ENCODE measurements around the gene CCDC201.

Gene CCDC201

DNA sequence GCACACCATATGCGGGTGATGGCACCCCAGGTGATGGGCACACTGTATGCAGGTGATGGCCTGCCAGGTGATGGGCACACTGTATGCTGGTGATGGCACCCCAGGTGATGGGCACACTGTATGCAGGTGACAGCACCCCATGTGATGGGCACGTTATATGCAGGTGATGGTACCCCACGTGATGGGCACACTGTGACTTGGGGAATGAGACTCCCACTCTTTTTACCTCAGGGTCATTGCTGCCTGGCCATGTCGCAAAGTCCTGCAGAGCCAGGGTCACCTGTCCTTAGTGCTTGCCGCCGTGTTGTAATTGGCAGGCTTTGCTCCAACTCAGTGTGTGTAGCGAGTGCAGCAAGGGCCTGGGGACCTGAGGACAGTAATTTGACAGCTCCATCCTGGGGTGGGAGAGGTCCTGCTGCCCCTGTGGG is 7.6 kb upstream of the CCDC201 start:
- TF ChIP-seq SIN3A (IDR thresholded peaks at IDR 0.05; ENCODE audit: borderline replicate concordance, insufficient read depth, low read length) (no peak), POLR2AphosphoS5 (IDR thresholded peaks at IDR 0.05; ENCODE audit: low read depth, low read length) (no peak), FOXP2 (optimal IDR thresholded peaks at IDR 0.05; ENCODE audit: borderline replicate concordance, extremely low read depth, extremely low read length, insufficient read depth) (no peak), TAF1 (IDR thresholded peaks at IDR 0.05; ENCODE audit: borderline replicate concordance, insufficient read depth, low read length) (no peak)
- TF ChIP-seq, protein P1, sequence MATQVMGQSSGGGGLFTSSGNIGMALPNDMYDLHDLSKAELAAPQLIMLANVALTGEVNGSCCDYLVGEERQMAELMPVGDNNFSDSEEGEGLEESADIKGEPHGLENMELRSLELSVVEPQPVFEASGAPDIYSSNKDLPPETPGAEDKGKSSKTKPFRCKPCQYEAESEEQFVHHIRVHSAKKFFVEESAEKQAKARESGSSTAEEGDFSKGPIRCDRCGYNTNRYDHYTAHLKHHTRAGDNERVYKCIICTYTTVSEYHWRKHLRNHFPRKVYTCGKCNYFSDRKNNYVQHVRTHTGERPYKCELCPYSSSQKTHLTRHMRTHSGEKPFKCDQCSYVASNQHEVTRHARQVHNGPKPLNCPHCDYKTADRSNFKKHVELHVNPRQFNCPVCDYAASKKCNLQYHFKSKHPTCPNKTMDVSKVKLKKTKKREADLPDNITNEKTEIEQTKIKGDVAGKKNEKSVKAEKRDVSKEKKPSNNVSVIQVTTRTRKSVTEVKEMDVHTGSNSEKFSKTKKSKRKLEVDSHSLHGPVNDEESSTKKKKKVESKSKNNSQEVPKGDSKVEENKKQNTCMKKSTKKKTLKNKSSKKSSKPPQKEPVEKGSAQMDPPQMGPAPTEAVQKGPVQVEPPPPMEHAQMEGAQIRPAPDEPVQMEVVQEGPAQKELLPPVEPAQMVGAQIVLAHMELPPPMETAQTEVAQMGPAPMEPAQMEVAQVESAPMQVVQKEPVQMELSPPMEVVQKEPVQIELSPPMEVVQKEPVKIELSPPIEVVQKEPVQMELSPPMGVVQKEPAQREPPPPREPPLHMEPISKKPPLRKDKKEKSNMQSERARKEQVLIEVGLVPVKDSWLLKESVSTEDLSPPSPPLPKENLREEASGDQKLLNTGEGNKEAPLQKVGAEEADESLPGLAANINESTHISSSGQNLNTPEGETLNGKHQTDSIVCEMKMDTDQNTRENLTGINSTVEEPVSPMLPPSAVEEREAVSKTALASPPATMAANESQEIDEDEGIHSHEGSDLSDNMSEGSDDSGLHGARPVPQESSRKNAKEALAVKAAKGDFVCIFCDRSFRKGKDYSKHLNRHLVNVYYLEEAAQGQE (IDR thresholded peaks at IDR 0.05; ENCODE audit: insufficient read depth in 1 of 2, low read depth in 2 of 2, low read length in 2 of 2), result no peak

DNA sequence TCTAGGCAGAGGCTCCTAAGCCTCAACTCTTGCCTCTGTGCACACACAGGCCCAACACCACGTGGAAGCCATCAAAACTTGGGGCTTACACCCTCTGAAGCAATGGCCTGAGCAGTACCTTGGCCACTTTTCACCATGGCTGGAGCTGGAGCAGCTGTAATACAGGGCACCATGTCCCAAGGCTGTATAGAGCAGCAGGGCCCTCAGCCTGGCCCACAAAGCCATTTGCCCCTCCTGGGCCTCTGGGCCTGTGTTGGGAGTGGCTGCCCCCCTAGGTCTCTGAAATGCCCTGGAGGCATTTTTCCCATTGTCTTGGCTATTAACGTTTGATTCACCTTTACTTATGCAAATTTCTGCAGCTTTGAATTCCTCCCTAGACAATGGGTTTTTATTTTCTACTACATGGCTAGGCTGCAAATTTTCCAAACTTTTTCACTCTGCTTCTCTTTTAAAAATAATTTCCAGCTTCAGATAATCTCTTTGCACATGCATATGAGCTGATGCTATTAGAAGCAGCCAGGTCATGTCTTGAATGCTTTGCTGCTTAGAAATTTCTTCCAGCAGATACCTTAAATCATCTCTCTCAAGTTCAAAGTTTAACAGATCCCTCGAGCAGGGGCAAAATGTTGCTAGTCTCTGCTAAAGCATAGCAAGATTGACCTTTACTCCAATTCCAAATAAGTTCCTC is 5.7 kb upstream of the CCDC201 start:
- TF ChIP-seq, protein P1 (IDR thresholded peaks at IDR 0.05; ENCODE audit: insufficient read depth in 1 of 2, low read depth in 2 of 2, low read length in 2 of 2), result no peak
- TF ChIP-seq SIN3A (IDR thresholded peaks at IDR 0.05; ENCODE audit: borderline replicate concordance, insufficient read depth, low read length), result no peak
- TF ChIP-seq TAF1 (IDR thresholded peaks at IDR 0.05; ENCODE audit: borderline replicate concordance, insufficient read depth, low read length), result no peak
- TF ChIP-seq POLR2AphosphoS5 (IDR thresholded peaks at IDR 0.05; ENCODE audit: low read depth, low read length), result no peak
- no peak for TF ChIP-seq FOXP2 (optimal IDR thresholded peaks at IDR 0.05; ENCODE audit: borderline replicate concordance, extremely low read depth, extremely low read length, insufficient read depth)

DNA sequence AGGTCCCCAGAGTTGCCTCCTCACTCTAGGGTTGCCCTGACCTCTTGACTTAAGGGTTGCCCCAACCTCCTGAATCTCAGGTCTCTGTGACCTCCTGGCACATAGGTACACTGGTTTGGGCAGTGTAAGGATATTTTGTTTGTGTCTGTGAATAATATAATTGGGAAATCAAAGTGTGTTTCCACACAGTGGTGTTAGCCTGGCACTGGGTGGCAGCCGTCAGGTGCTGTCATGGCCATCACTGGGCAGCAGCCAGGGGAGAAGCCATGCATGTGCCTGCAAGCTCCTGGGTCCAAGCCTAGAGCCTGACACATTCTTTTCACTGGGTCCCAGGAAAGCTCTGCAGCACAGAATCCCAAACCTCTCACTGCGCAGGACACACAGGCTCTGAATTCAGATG is 3.6 kb upstream of the CCDC201 start:
- no peak for TF ChIP-seq POLR2AphosphoS5 (IDR thresholded peaks at IDR 0.05; ENCODE audit: low read depth, low read length)

DNA sequence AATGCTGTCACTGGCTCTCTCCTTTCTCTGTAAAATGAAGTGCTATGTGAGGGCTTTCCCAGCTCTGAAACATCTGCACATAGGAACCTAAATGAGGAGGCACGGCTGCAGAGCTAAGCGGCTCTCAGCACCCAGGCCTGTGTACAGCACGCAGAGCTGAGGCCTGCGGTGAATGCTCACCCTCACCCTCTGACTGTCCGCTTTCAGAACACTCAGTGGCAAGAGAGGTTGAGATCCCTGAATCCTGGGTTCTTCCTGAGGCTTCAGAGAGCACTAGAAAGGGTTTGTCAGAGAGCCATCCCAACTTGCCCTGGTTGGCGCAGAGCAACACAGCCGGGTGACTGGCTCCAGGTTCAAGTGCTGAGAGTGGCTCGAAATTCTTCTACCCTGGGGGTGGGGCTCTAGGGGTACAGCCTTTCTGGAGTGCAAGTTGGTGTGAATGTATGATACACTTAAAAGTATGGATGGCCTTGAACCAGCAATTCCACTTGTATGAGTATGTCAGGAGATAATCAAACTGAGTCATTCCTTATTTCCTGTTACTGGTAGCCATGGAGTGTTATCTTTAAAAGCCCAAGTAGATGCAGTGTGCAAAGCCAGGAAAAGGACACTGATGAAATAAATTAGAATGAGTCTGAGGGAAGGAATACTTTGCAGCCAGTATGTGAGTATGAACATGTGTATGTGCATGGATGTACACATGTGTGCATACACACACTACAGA is 1.7 kb upstream of the CCDC201 start:
- TF ChIP-seq, protein P1 (IDR thresholded peaks at IDR 0.05; ENCODE audit: insufficient read depth in 1 of 2, low read depth in 2 of 2, low read length in 2 of 2), result no peak
- no peak for TF ChIP-seq SIN3A (IDR thresholded peaks at IDR 0.05; ENCODE audit: borderline replicate concordance, insufficient read depth, low read length)
- TF ChIP-seq TAF1 (IDR thresholded peaks at IDR 0.05; ENCODE audit: borderline replicate concordance, insufficient read depth, low read length), result no peak
- TF ChIP-seq FOXP2 (optimal IDR thresholded peaks at IDR 0.05; ENCODE audit: borderline replicate concordance, extremely low read depth, extremely low read length, insufficient read depth), result no peak
- no peak for TF ChIP-seq POLR2AphosphoS5 (IDR thresholded peaks at IDR 0.05; ENCODE audit: low read depth, low read length)

DNA sequence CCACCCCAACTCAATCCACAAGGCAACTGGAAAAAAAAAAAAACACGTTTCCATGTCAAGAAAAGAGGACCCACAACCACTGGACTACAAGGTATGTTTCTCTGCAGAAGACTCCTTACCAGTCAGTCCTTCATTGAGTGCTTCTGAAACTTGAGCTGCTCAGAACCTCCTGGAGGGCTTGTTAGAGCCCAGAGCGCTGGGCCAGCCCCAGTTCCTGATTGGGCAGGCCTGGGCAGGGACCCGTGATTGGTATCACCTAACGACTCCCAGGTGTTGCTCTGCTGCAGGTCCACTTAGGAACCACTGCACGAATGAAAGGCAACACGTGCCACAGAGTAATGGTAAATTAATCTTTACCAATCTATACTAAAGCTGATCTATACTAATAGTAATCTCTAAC is 473 bp upstream of the CCDC201 start:
- no peak for TF ChIP-seq POLR2AphosphoS5 (IDR thresholded peaks at IDR 0.05; ENCODE audit: low read depth, low read length)

Measured in PFSK-1 (cell line).